HG02885 (cell line): ENCODE results near the gene CFAP58.
A peak's percentile ranks its signal among the peaks of the same experiment; 100 is the strongest.

Source experiments
- ATAC-seq: cut with Tn5 transposase; IDR thresholded peaks from one replicate; pipeline ENCODE4 v1.9.1; 2021; ENCODE audit warnings: mild to moderate bottlenecking; ENCODE audit not compliant: unreplicated experiment, poor library complexity

The CFAP58 gene

GRCh38 chr10:104353325-104354048 is at the start of gene CFAP58:
CFAP58 (plus strand) TSS chr10:104353833; CDS start chr10:104353898, 65 bp downstream.
- peak; percentile 59 for ATAC-seq

- no peak for ATAC-seq
These were observed 49.3 kb upstream of the CFAP58 start for GRCh38 chr10:104304356-104304745.

GRCh38 chr10:104304927-104305326 is 48.7 kb upstream of the CFAP58 start:
- ATAC-seq: no peak

GRCh38 chr10:104306897-104307296 is 46.7 kb upstream of the CFAP58 start:
- no peak for ATAC-seq

GRCh38 chr10:104307576-104308438 is 45.8 kb upstream of the CFAP58 start:
- ATAC-seq: no peak

- peak; percentile 84 for ATAC-seq
These were observed 45.2 kb upstream of the CFAP58 start for GRCh38 chr10:104308439-104308903.

- no peak for ATAC-seq
These were observed 43.4 kb upstream of the CFAP58 start for GRCh38 chr10:104309980-104310978.

GRCh38 chr10:104311184-104311720 is 42.4 kb upstream of the CFAP58 start:
- ATAC-seq: no peak

- ATAC-seq: no peak
These were observed 38.8 kb upstream of the CFAP58 start for GRCh38 chr10:104314591-104315485.

GRCh38 chr10:104315486-104315921 is 38.1 kb upstream of the CFAP58 start:
- ATAC-seq: no peak

- no peak for ATAC-seq
These were observed 37.1 kb upstream of the CFAP58 start for GRCh38 chr10:104316321-104317099.

GRCh38 chr10:104317269-104317710 is 36.3 kb upstream of the CFAP58 start:
- peak; percentile 46 for ATAC-seq

GRCh38 chr10:104317726-104318299 is 35.8 kb upstream of the CFAP58 start:
- ATAC-seq: peak; percentile 58

GRCh38 chr10:104318326-104318725 is 35.3 kb upstream of the CFAP58 start:
- no peak for ATAC-seq

- no peak for ATAC-seq
These were observed 34.6 kb upstream of the CFAP58 start for GRCh38 chr10:104318810-104319741.

GRCh38 chr10:104321226-104321625 is 32.4 kb upstream of the CFAP58 start:
- ATAC-seq: no peak
